Calu3 (cell line): ENCODE measurements around the gene CITED4. TPM values are rescaled to one million over a fixed set of nuclear protein-coding genes. Genes with fewer than 3 reads are reported as not detected.

Experiments used
- BruUV-seq: library from RNA; stranded (reverse); fragments of 400-500 nt; replicated peaks from 2 replicates; lab custom pipeline; 2021; lab: Mats Ljungman, UMichigan
- CTCF ChIA-PET: fragments of 300-600 bp; sonication (Branson Sonifier 250); formaldehyde crosslinking; loops from one replicate; lab custom pipeline; 2022; ENCODE audit warnings: antibody characterized with exemption; lab: Charles Lee
- DNase-seq: peaks from one replicate; pipeline ENCODE4 v3.0.0; 2022
- H3K27ac Mint-ChIP-seq: one replicate; pipeline ENCODE4 v1.8.0; 2022; ENCODE audit warnings: mixed read lengths; ENCODE audit not compliant: unreplicated experiment
- H3K27me3 Mint-ChIP-seq: one replicate; pipeline ENCODE4 v1.8.0; 2022; ENCODE audit warnings: mixed read lengths; ENCODE audit not compliant: unreplicated experiment
- H3K36me3 Mint-ChIP-seq: one replicate; pipeline ENCODE4 v1.8.0; 2022; ENCODE audit warnings: mild to moderate bottlenecking, moderate library complexity, mixed read lengths; ENCODE audit not compliant: insufficient read depth, unreplicated experiment
- H3K4me1 Mint-ChIP-seq: one replicate; pipeline ENCODE4 v1.8.0; 2022; ENCODE audit warnings: mild to moderate bottlenecking, low read depth, mixed read lengths; ENCODE audit not compliant: unreplicated experiment
- H3K4me3 Mint-ChIP-seq: one replicate; pipeline ENCODE4 v1.8.0; 2022; ENCODE audit warnings: mild to moderate bottlenecking, low read depth, moderate library complexity, mixed read lengths; ENCODE audit not compliant: unreplicated experiment
- H3K9me3 Mint-ChIP-seq: one replicate; pipeline ENCODE4 v1.8.0; 2022; ENCODE audit warnings: low read depth, mixed read lengths; ENCODE audit not compliant: unreplicated experiment
- intact Hi-C: fragments of 100-400 bp; cut with micrococcal nuclease; formaldehyde crosslinking; loops from one replicate; pipeline ENCODE4 v1.10.0; 2022; ENCODE audit not compliant: unreplicated experiment
- total RNA-seq: library from RNA; stranded (reverse); gene quantifications from 2 replicates; pipeline ENCODE4 v1.2.3, GENCODE V29; 2022
- TF ChIP-seq, protein P1 (sequence below): fragments of 200-600 bp; IDR thresholded peaks from one replicate; pipeline ENCODE4 v1.8.0; 2022; ENCODE audit warnings: antibody characterized with exemption; ENCODE audit not compliant: unreplicated experiment

CITED4 gene
- total RNA-seq, 1 experiment from 2014 or later = 85.2 TPM

DNA sequence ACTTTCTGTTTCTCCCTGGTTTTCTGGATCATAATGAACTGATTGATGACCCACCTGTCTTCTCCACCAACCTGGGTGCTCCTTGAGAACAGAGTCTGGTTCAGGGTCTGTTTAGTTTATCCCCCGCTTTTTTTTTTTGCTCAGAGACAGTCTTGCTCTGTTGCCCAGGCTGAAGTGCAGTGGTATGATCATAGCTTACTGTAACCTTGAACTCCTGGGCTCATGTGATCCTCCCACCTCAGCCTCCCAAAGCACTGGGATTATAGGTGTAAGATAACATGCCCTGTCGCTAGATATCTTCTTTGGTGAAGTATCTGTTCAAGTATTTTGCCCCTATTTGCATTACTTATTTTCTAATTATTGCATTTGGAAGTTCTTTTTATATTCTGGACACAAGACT, 30.2 kb upstream of the CITED4 start:
- no TSS peak for BruUV-seq
- Mint-ChIP-seq H3K27me3 (no peaks in the 10 kb centered on the region), H3K4me1 (peaks cover 54% of the 10 kb centered on the region), H3K4me3 (no peak overlapping the region), H3K27ac (no peak overlapping the region), H3K36me3 (peaks cover 6% of the 10 kb centered on the region), H3K9me3 (peaks cover 12% of the 10 kb centered on the region)
- CTCF ChIA-PET = no interaction called here
- no peak for DNase-seq
- TF ChIP-seq, protein P1, sequence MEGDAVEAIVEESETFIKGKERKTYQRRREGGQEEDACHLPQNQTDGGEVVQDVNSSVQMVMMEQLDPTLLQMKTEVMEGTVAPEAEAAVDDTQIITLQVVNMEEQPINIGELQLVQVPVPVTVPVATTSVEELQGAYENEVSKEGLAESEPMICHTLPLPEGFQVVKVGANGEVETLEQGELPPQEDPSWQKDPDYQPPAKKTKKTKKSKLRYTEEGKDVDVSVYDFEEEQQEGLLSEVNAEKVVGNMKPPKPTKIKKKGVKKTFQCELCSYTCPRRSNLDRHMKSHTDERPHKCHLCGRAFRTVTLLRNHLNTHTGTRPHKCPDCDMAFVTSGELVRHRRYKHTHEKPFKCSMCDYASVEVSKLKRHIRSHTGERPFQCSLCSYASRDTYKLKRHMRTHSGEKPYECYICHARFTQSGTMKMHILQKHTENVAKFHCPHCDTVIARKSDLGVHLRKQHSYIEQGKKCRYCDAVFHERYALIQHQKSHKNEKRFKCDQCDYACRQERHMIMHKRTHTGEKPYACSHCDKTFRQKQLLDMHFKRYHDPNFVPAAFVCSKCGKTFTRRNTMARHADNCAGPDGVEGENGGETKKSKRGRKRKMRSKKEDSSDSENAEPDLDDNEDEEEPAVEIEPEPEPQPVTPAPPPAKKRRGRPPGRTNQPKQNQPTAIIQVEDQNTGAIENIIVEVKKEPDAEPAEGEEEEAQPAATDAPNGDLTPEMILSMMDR = no peak
- intact Hi-C loops = no loop called here

- H3K36me3 Mint-ChIP-seq = no peaks in the 10 kb centered on the region
- H3K27ac Mint-ChIP-seq = no peak overlapping the region
- intact Hi-C loops = no loop called here
- H3K4me1 Mint-ChIP-seq = peaks cover 58% of the 10 kb centered on the region
- H3K9me3 Mint-ChIP-seq = peaks cover 12% of the 10 kb centered on the region
- no TSS peak for BruUV-seq
- H3K27me3 Mint-ChIP-seq = no peaks in the 10 kb centered on the region
- CTCF ChIA-PET = interaction anchor here (0.7 to 1.0 kb wide), 2 partner anchors 7 to 28 kb away, joined by 3 to 4 read pairs; partner anchors contain the start of gene CITED4
- no peak overlapping the region for H3K4me3 Mint-ChIP-seq
- DNase-seq = no peak
- TF ChIP-seq, protein P1 = no peak
Measured at GRCh38 chr1:40890771-40891170, 28.6 kb upstream of the CITED4 start.

DNA sequence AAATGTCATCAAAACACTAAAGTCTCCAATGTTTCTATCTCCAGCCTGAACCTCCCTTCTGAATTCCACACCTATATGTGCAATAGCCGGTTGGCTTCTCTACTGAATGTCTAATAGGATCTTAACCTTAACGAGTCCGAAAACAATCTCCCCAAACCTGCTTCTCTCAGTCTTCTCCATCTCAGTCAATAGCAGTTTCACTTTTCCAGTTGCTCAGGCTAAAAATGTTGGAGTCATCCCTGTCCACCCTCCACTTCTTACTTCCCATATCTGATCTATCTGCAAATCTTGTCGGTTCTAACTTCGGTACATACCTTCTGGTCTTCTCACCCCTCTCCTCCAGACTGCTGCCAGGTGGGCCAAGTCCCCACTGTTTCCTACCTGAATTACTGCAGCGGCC, 25.5 kb upstream of the CITED4 start:
- Mint-ChIP-seq H3K4me3 (no peak overlapping the region), H3K9me3 (no peaks in the 10 kb centered on the region), H3K36me3 (no peaks in the 10 kb centered on the region), H3K4me1 (peaks cover 60% of the 10 kb centered on the region), H3K27ac (no peak overlapping the region), H3K27me3 (no peaks in the 10 kb centered on the region)
- CTCF ChIA-PET = interaction anchor here (0.6 kb wide), 1 partner anchor 1687 kb away, joined by 4 read pairs; no protein-coding TSS in a partner anchor
- no peak for DNase-seq
- TF ChIP-seq, protein P1 = no peak
- intact Hi-C loops = no loop called here
- BruUV-seq = no TSS peak

- no peak for DNase-seq
- CTCF ChIA-PET = no interaction called here
- H3K27ac Mint-ChIP-seq = no peak overlapping the region
- peaks cover 60% of the 10 kb centered on the region for H3K4me1 Mint-ChIP-seq
- no peak overlapping the region for H3K4me3 Mint-ChIP-seq
- no peaks in the 10 kb centered on the region for H3K36me3 Mint-ChIP-seq
- no peaks in the 10 kb centered on the region for H3K27me3 Mint-ChIP-seq
- intact Hi-C loops = no loop called here
- H3K9me3 Mint-ChIP-seq = no peaks in the 10 kb centered on the region
- TF ChIP-seq, protein P1 = no peak
- no TSS peak for BruUV-seq
Measured at GRCh38 chr1:40887012-40887378, 24.8 kb upstream of the CITED4 start.
